Measurements from ENCODE around the gene TBC1D23.
"Not testable (repeated sequence)": the region's sequence is repeated elsewhere in the genome, so short reads cannot be mapped to it uniquely, and the experiment has no call there.

The TBC1D23 gene

GRCh38 chr3:100260685-100261484 is at the start of gene TBC1D23:
TBC1D23 (plus strand) TSS chr3:100260992; CDS start chr3:100261019, 27 bp downstream.
- DNase-seq, result peak; percentile 92 to 99

GRCh38 chr3:100213891-100214573 is 46.8 kb upstream of the TBC1D23 start:
- no peak for DNase-seq

- no peak for DNase-seq
These were observed 46.2 kb upstream of the TBC1D23 start for GRCh38 chr3:100214574-100214964.

GRCh38 chr3:100216713-100217112 is 44.1 kb upstream of the TBC1D23 start:
- no peak for DNase-seq

- DNase-seq, result no peak
These were observed 39.6 kb upstream of the TBC1D23 start for GRCh38 chr3:100221159-100221558.

GRCh38 chr3:100225193-100225592 is 35.6 kb upstream of the TBC1D23 start:
- DNase-seq, result no peak

- no peak for DNase-seq
These were observed 34.9 kb upstream of the TBC1D23 start for GRCh38 chr3:100225883-100226282.

GRCh38 chr3:100226712-100227429 is 33.9 kb upstream of the TBC1D23 start:
- DNase-seq, result no peak

- no peak for DNase-seq
These were observed 33.3 kb upstream of the TBC1D23 start for GRCh38 chr3:100227511-100227921.

- no peak for DNase-seq
These were observed 32.5 kb upstream of the TBC1D23 start for GRCh38 chr3:100228247-100228646.

GRCh38 chr3:100229188-100229587 is 31.6 kb upstream of the TBC1D23 start:
- not testable (repeated sequence) for DNase-seq

- DNase-seq, result no peak
These were observed 30.1 kb upstream of the TBC1D23 start for GRCh38 chr3:100230710-100231109.

- no peak for DNase-seq
These were observed 29.1 kb upstream of the TBC1D23 start for GRCh38 chr3:100231668-100232067.

GRCh38 chr3:100234364-100234763 is 26.4 kb upstream of the TBC1D23 start:
- DNase-seq, result no peak

- no peak for DNase-seq
These were observed 22.2 kb upstream of the TBC1D23 start for GRCh38 chr3:100238599-100238998.

- DNase-seq, result not testable (repeated sequence)
These were observed 18.3 kb upstream of the TBC1D23 start for GRCh38 chr3:100242471-100242870.

GRCh38 chr3:100244264-100244663 is 16.5 kb upstream of the TBC1D23 start:
- no peak for DNase-seq

- DNase-seq, result no peak
These were observed 15.7 kb upstream of the TBC1D23 start for GRCh38 chr3:100245136-100245535.

- no peak for DNase-seq
These were observed 14.9 kb upstream of the TBC1D23 start for GRCh38 chr3:100245927-100246326.

GRCh38 chr3:100246999-100247398 is 13.8 kb upstream of the TBC1D23 start:
- DNase-seq, result no peak

GRCh38 chr3:100252001-100252400 is 8.8 kb upstream of the TBC1D23 start:
- DNase-seq, result no peak

GRCh38 chr3:100254168-100254777 is 6.5 kb upstream of the TBC1D23 start:
- DNase-seq, result peak; percentile 53 to 81

- DNase-seq, result no peak
These were observed 4.1 kb upstream of the TBC1D23 start for GRCh38 chr3:100256731-100257151.

All from NCI-H446 (cell line).